HUES48 (cell line): Measurements from ENCODE around the gene FABP2.
A peak's percentile ranks its signal among the peaks of the same experiment; 100 is the strongest.
"Not testable (repeated sequence)": the region's sequence is repeated elsewhere in the genome, so short reads cannot be mapped to it uniquely, and the experiment has no call there.

Experiments used
- H3K27ac ChIP-seq: one replicate; pipeline ENCODE4 v1.7.0; 2013; ENCODE audit warnings: low read depth, low read length, inconsistent platforms
- H3K27me3 ChIP-seq: 2 replicates; pipeline ENCODE4 v1.6.1; 2013; ENCODE audit warnings: mild to moderate bottlenecking, low read length; ENCODE audit not compliant: control insufficient read depth, insufficient read depth
- H3K36me3 ChIP-seq: 2 replicates; pipeline ENCODE4 v1.6.1; 2013; ENCODE audit warnings: low read length; ENCODE audit not compliant: control insufficient read depth, insufficient read depth
- H3K4me1 ChIP-seq: 2 replicates; pipeline ENCODE4 v1.6.1; 2013; ENCODE audit warnings: mild to moderate bottlenecking, low read length; ENCODE audit not compliant: control insufficient read depth, insufficient read depth
- H3K4me3 ChIP-seq: 2 replicates; pipeline ENCODE4 v1.5.1; 2013; ENCODE audit warnings: mild to moderate bottlenecking, low read depth, low read length
- H3K9ac ChIP-seq: 2 replicates; pipeline ENCODE4 v1.6.1; 2013; ENCODE audit warnings: mild to moderate bottlenecking, low read depth, low read length, moderate library complexity
- H3K9me3 ChIP-seq: 2 replicates; pipeline ENCODE4 v1.6.1; 2013; ENCODE audit warnings: low read length; ENCODE audit not compliant: control insufficient read depth, insufficient read depth

The FABP2 gene

DNA sequence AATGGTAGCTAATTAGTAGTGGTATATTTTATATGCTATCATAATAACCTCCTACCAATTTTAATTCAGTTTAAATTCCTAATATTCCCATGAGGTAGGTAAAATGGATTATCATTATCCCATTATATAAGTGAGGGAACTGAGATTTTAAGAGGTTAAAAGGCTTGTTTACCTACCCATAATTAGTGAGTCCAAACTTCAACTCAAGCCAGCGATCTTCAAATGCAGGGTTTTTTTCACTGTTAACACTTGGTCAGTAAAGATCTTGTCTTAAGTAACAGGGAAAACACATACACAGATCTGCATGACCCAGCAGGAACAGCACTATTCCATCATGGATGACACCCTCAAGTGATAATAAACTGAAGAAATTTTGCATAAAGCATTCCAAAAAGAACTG lies 31.3 kb downstream of the FABP2 start:
- Histone ChIP-seq H3K9ac (no peak overlapping the region), H3K9me3 (no peaks in the 10 kb centered on the region), H3K4me3 (no peak overlapping the region), H3K4me1 (no peaks in the 10 kb centered on the region), H3K27ac (no peak overlapping the region), H3K36me3 (peaks cover 30% of the 10 kb centered on the region), H3K27me3 (no peaks in the 10 kb centered on the region)

DNA sequence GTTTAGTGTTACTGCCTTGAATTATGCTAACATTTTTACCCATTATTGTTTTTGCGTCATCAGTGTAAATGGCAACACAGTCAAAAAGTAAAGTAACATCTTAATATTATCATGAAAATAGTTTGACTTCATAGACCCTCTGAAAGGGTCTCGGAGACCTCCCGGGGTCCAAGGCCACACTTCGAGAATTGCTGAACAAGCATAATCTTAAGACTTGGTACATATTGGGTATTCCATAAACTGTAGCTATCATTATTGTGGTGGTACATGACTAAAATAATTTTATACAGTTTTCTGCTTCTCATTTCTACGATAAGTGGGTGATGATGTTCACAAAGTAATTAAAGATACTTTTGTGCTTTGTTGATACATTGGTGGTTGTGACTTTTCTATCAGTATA lies 32.6 kb downstream of the FABP2 start:
- Histone ChIP-seq H3K36me3 (peaks cover 26% of the 10 kb centered on the region), H3K27me3 (no peaks in the 10 kb centered on the region), H3K9me3 (no peaks in the 10 kb centered on the region), H3K4me3 (no peak overlapping the region), H3K27ac (no peak overlapping the region), H3K4me1 (peaks cover 4% of the 10 kb centered on the region; the same call in 1 of the 2 replicates), H3K9ac (no peak overlapping the region)

- Histone ChIP-seq H3K36me3 (peaks cover 4% of the 10 kb centered on the region), H3K27ac (no peak overlapping the region), H3K4me3 (no peak overlapping the region), H3K9me3 (no peaks in the 10 kb centered on the region), H3K4me1 (peaks cover 4% of the 10 kb centered on the region; the same call in 1 of the 2 replicates), H3K27me3 (no peaks in the 10 kb centered on the region), H3K9ac (no peak overlapping the region)
Observed at GRCh38 chr4:119286377-119287002, 35.4 kb downstream of the FABP2 start.

- no peak overlapping the region for H3K27ac ChIP-seq
- H3K4me3 ChIP-seq, result no peak overlapping the region
- H3K27me3 ChIP-seq, result no peaks in the 10 kb centered on the region
- no peaks in the 10 kb centered on the region for H3K9me3 ChIP-seq
- no peak overlapping the region for H3K9ac ChIP-seq
- peaks cover 10% of the 10 kb centered on the region for H3K4me1 ChIP-seq
- peaks cover 5% of the 10 kb centered on the region; the same call in 1 of the 2 replicates for H3K36me3 ChIP-seq
Observed at GRCh38 chr4:119284876-119285780, 36.8 kb downstream of the FABP2 start.

- no peaks in the 10 kb centered on the region for H3K9me3 ChIP-seq
- no peak overlapping the region for H3K27ac ChIP-seq
- no peak overlapping the region for H3K9ac ChIP-seq
- H3K4me3 ChIP-seq, result no peak overlapping the region
- peaks cover 12% of the 10 kb centered on the region for H3K4me1 ChIP-seq
- no peaks in the 10 kb centered on the region for H3K27me3 ChIP-seq
- peaks cover 5% of the 10 kb centered on the region; the same call in 1 of the 2 replicates for H3K36me3 ChIP-seq
Observed at GRCh38 chr4:119281393-119281792, 40.5 kb downstream of the FABP2 start.

DNA sequence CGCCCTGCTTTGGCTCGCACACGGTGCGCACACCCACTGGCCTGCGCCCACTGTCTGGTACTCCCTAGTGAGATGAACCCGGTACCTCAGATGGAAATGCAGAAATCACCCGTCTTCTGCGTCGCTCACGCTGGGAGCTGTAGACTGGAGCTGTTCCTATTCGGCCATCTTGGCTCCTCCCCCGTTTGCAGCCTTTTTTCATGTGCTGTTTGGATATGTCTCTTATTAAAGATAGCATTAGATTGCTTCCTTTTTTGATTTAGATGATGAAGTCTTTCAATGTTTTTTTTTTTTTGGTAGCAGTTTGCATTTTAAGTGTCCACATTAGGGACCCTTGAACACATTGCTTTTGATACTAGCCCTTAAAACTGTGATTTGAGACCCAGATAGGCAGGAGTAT lies 42.0 kb downstream of the FABP2 start:
- not testable (repeated sequence) for H3K9me3 ChIP-seq, H3K36me3 ChIP-seq, H3K27me3 ChIP-seq
- Histone ChIP-seq H3K27ac (peak overlapping the region; percentile 64), H3K4me1 (peaks cover 12% of the 10 kb centered on the region), H3K9ac (peak overlapping the region; percentile 76; the same call in 1 of the 2 replicates), H3K4me3 (peak overlapping the region; percentile 54; the same call in 1 of the 2 replicates)

DNA sequence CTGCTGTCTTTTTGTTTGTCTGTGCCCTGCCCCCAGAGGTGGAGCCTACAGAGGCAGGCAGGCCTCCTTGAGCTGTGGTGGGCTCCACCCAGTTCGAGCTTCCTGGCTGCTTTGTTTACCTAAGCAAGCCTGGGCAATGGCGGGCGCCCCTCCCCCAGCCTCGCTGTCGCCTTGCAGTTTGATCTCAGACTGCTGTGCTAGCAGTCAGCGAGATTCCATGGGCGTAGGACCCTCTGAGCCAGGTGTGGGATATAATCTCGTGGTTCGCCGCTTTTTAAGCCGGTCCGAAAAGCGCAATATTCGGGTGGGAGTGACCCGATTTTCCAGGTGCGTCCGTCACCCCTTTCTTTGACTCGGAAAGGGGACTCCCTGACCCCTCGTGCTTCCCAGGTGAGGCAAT lies 42.4 kb downstream of the FABP2 start:
- H3K4me1 ChIP-seq, H3K36me3 ChIP-seq, H3K9me3 ChIP-seq, H3K27me3 ChIP-seq: not testable (repeated sequence)
- Histone ChIP-seq H3K27ac (peak overlapping the region; percentile 64), H3K9ac (peak overlapping the region; percentile 76; the same call in 1 of the 2 replicates), H3K4me3 (peak overlapping the region; percentile 54; the same call in 1 of the 2 replicates)

DNA sequence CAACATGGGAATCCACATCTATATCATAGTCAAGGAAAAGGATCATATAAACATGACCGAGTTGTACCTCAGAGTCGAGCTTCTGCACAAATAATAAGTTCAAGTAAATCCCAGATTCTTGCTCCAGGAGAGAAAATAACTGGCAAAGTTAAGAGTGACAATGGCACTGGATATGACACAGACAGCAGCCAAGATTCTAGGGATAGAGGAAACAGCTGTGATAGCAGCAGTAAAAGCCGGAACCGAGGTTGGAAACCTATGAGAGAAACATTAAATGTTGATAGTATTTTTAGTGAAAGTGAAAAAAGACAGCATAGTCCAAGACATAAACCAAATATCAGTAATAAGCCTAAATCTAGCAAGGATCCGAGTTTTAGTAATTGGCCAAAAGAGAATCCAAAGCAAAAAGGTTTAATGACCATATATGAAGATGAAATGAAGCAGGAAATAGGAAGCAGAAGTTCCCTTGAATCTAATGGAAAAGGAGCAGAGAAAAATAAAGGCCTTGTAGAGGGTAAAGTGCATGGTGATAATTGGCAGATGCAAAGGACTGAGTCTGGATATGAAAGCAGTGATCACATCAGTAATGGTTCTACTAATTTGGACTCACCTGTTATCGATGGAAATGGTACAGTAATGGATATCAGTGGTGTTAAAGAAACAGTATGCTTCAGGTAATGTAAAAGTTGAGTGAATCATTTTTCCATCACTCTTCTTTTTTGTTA lies 50.4 kb downstream of the FABP2 start:
- H3K9me3 ChIP-seq, result no peaks in the 10 kb centered on the region
- H3K4me1 ChIP-seq, result no peaks in the 10 kb centered on the region
- H3K27ac ChIP-seq, result no peak overlapping the region
- no peak overlapping the region for H3K4me3 ChIP-seq
- H3K27me3 ChIP-seq, result no peaks in the 10 kb centered on the region
- H3K36me3 ChIP-seq, result peaks cover 59% of the 10 kb centered on the region
- H3K9ac ChIP-seq, result no peak overlapping the region

DNA sequence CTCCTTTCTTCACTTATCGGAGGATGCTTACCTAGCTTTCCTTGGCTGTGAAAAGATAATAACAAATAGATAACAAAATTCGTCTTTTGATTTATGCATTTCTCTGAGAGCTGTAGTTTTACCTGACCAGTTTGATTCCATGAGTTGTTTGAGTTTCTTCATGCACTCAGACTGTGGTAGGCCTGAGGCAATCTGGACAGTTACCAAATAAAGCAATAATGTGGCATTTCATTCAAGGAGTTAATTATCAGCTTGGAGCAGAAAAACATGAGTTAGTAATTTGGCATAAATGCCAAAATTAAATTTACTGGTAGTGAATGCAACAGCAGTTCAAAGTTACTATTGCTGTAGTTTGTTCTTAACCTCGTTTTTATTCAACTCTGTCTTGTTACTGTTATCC lies 53.5 kb downstream of the FABP2 start:
- no peak overlapping the region for H3K9ac ChIP-seq
- H3K4me3 ChIP-seq, result no peak overlapping the region
- peaks cover 69% of the 10 kb centered on the region for H3K36me3 ChIP-seq
- H3K4me1 ChIP-seq, result no peaks in the 10 kb centered on the region
- H3K27me3 ChIP-seq, result no peaks in the 10 kb centered on the region
- no peak overlapping the region for H3K27ac ChIP-seq
- H3K9me3 ChIP-seq, result no peaks in the 10 kb centered on the region
